ENCODE data around the gene PPM1L. TPM values are rescaled to one million over a fixed set of nuclear protein-coding genes. Genes with fewer than 3 reads are reported as not detected.

Gene PPM1L
- total RNA-seq, 4 donors from 2014 or later: 30.8 to 88.1 (median 52.7) TPM

DNA sequence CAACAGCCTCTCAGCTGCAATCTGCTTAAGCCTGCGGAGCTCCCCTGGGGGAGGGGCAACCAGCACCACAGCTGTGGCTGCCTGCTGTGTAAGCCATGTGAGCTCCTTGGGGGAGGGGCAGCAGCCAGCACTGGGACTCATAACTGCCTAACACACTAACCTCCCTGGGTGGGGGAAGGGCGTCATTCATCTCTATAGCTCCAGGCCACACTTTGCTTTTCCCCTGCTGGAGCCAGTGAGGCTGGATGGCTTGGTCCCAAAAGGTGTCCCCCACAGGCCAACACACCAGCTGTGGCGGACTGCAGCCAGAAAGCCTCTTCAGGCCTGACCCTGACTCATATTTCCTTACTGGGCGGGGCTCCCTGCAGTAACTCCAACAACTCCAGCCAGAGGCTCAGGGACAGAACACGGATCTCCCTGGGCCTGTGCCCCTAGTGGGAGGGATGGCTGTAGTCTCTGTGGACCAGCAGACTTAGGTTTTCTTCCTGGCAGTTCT lies 129.8 kb downstream of the PPM1L start:
- Histone ChIP-seq H3K27ac (replicated peaks in 1 of 4) (no peak overlapping the region), H3K4me1 (peaks cover 6 to 29% (median 11%) of the 10 kb centered on the region in 4 donors), H3K36me3 (no peaks in the 10 kb centered on the region), H3K27me3 (no peaks in the 10 kb centered on the region), H3K4me3 (no peak overlapping the region), H3K9me3 (no peaks in the 10 kb centered on the region)
- intact Hi-C loops (cut with DNase I): no loop called here
- TF ChIP-seq, protein P1, sequence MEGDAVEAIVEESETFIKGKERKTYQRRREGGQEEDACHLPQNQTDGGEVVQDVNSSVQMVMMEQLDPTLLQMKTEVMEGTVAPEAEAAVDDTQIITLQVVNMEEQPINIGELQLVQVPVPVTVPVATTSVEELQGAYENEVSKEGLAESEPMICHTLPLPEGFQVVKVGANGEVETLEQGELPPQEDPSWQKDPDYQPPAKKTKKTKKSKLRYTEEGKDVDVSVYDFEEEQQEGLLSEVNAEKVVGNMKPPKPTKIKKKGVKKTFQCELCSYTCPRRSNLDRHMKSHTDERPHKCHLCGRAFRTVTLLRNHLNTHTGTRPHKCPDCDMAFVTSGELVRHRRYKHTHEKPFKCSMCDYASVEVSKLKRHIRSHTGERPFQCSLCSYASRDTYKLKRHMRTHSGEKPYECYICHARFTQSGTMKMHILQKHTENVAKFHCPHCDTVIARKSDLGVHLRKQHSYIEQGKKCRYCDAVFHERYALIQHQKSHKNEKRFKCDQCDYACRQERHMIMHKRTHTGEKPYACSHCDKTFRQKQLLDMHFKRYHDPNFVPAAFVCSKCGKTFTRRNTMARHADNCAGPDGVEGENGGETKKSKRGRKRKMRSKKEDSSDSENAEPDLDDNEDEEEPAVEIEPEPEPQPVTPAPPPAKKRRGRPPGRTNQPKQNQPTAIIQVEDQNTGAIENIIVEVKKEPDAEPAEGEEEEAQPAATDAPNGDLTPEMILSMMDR (IDR thresholded peaks at IDR 0.05): no peak
- TF ChIP-seq EP300 (IDR thresholded peaks at IDR 0.05) (no peak), POLR2AphosphoS5 (IDR thresholded peaks at IDR 0.05) (no peak), POLR2A (IDR thresholded peaks at IDR 0.05; ENCODE audit: low read depth) (no peak)
- WGBS: no CpG with 5 or more reads among the region's 5 CpGs
- no peak for DNase-seq (ENCODE audit: extremely low spot score)

DNA sequence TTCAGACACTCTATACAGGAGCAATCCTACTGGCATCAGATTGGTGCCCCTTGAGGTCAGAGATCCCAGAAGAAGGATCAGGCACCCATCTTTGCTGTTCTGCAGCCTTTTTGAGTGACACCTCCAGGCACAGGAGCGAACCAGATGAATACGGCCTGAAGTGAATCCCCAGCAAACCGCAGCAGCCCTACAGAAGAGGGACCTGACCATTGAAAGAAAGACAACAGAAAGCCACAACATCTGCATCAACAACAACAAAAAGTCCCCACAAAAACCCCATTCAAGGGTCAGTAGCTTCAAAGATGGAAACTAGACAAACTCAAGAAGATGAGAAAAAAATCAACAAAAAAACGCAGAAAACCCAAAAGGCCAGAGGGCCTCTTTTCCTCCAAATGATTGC lies 130.4 kb downstream of the PPM1L start:
- no peaks in the 10 kb centered on the region for H3K36me3 ChIP-seq
- H3K27me3 ChIP-seq: no peaks in the 10 kb centered on the region
- no peak for DNase-seq (ENCODE audit: extremely low spot score)
- H3K9me3 ChIP-seq: no peaks in the 10 kb centered on the region
- TF ChIP-seq POLR2A (IDR thresholded peaks at IDR 0.05; ENCODE audit: low read depth) (no peak), POLR2AphosphoS5 (IDR thresholded peaks at IDR 0.05) (no peak), EP300 (IDR thresholded peaks at IDR 0.05) (no peak)
- TF ChIP-seq, protein P1 (IDR thresholded peaks at IDR 0.05): no peak
- WGBS: 72% methylated on average over 4 of the region's 4 CpGs
- H3K4me1 ChIP-seq: peaks cover 6 to 29% (median 11%) of the 10 kb centered on the region in 4 donors
- intact Hi-C loops (cut with DNase I): no loop called here
- no peak overlapping the region for H3K4me3 ChIP-seq
- H3K27ac ChIP-seq (replicated peaks in 1 of 4): no peak overlapping the region

DNA sequence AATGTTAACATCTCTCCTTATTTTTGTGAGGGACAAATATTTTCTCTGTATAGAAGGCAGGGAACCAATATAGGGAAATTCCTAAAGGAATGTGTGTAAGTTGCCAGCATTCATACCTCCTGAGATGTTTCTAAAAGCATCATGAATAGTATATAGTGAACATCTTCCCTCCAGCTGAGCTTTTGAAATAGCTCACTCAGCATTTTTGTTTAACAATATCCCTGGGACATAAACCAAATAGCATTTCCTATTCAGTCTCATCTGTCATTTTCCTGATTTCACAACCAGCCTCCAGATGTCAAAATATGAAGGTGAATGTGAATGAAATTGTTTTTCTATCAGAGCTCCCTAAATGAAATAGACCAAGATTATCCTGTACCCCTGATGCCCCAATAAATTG lies 137.2 kb downstream of the PPM1L start:
- intact Hi-C loops (cut with DNase I): no loop called here
- H3K4me1 ChIP-seq: no peaks in the 10 kb centered on the region

DNA sequence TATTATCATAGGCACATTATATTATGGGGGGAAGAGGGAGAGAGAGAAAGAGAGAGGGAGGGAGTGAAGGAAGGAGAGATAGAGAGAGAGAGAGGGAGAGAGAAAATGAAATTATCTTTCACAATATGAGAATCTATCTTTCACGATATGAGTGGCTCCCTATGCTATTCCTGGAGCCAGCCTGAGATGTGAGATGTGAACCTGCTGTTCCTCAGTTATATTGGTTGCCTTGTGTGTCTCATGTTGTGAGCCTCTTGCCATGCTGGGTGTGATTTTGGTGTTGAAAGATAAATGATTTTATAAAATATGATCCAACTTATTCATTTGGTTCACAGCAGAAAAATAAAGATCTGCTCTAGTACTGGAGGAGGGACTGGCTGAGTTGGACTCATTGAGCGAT lies 148.7 kb downstream of the PPM1L start:
- peaks cover 0 to 7% (median 3%) of the 10 kb centered on the region in 4 donors for H3K9me3 ChIP-seq
- no peaks in the 10 kb centered on the region for H3K27me3 ChIP-seq
- no peaks in the 10 kb centered on the region for H3K36me3 ChIP-seq
- no peak for TF ChIP-seq POLR2A (IDR thresholded peaks at IDR 0.05; ENCODE audit: low read depth)
- TF ChIP-seq POLR2AphosphoS5 (IDR thresholded peaks at IDR 0.05): no peak
- TF ChIP-seq, protein P1 (IDR thresholded peaks at IDR 0.05): no peak
- intact Hi-C loops (cut with DNase I): no loop called here
- DNase-seq (ENCODE audit: extremely low spot score): no peak
- WGBS: 86% methylated on average over 2 of the region's 2 CpGs
- peaks cover 0 to 9% (median 0%) of the 10 kb centered on the region in 4 donors for H3K4me1 ChIP-seq
- no peak overlapping the region for H3K27ac ChIP-seq (replicated peaks in 1 of 4)
- no peak overlapping the region for H3K4me3 ChIP-seq

More for the DNA sequence above, 137.2 kb downstream of the PPM1L start:
- no peaks in the 10 kb centered on the region for H3K9me3 ChIP-seq
- no peak overlapping the region for H3K27ac ChIP-seq (replicated peaks in 1 of 4)
- no peaks in the 10 kb centered on the region for H3K36me3 ChIP-seq
- no peak overlapping the region for H3K4me3 ChIP-seq
- TF ChIP-seq POLR2A (IDR thresholded peaks at IDR 0.05; ENCODE audit: low read depth): no peak
- no peak for TF ChIP-seq POLR2AphosphoS5 (IDR thresholded peaks at IDR 0.05)
- no peaks in the 10 kb centered on the region for H3K27me3 ChIP-seq
- no peak for DNase-seq (ENCODE audit: extremely low spot score)

DNA sequence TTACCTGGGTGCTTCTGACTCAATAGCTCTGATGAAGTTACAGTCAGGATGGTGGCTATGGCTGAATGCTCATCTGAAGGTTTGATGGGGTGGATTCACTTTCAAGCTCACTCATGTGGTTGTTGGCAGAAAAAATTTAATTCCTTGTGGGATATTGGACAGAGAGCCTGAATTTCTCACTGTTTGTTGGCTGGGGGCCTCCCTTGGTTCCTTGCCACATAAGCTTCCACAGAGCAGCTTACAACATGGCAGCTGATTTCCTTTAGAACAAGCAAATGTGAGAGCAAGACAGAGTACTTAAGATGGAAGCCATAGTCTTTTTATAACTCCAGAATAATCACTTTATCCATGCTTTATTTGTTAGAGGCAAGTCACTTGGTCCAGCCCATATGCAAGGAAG lies 150.6 kb downstream of the PPM1L start:
- Histone ChIP-seq H3K4me1 (peaks cover 0 to 9% (median 0%) of the 10 kb centered on the region in 4 donors), H3K27me3 (no peaks in the 10 kb centered on the region), H3K9me3 (peaks cover 0 to 7% (median 3%) of the 10 kb centered on the region in 4 donors), H3K36me3 (no peaks in the 10 kb centered on the region), H3K4me3 (no peak overlapping the region), H3K27ac (replicated peaks in 1 of 4) (no peak overlapping the region)
- TF ChIP-seq POLR2AphosphoS5 (IDR thresholded peaks at IDR 0.05): no peak
- TF ChIP-seq POLR2A (IDR thresholded peaks at IDR 0.05; ENCODE audit: low read depth): no peak
- TF ChIP-seq EP300 (IDR thresholded peaks at IDR 0.05): no peak
- TF ChIP-seq, protein P1 (IDR thresholded peaks at IDR 0.05): no peak
- DNase-seq (ENCODE audit: extremely low spot score): no peak
- intact Hi-C loops (cut with DNase I): no loop called here
